BLaER1 (cell line): Measurements from ENCODE around the gene LPAR1.
"Not testable (repeated sequence)": the region's sequence is repeated elsewhere in the genome, so short reads cannot be mapped to it uniquely, and the experiment has no call there.

Source experiments
- H3K27ac ChIP-seq: shearing (Covaris generic); formaldehyde crosslinking; 2 replicates; pipeline ENCODE4 v1.8.1; 2022
- H3K27me3 ChIP-seq: shearing (Covaris generic); formaldehyde crosslinking; 2 replicates; pipeline ENCODE4 v1.8.1; 2022
- H3K36me3 ChIP-seq: shearing (Covaris generic); formaldehyde crosslinking; 2 replicates; pipeline ENCODE4 v1.8.1; 2022
- H3K4me1 ChIP-seq: shearing (Covaris generic); formaldehyde crosslinking; 2 replicates; pipeline ENCODE4 v1.8.1; 2022
- H3K4me2 ChIP-seq: shearing (Covaris generic); formaldehyde crosslinking; 2 replicates; pipeline ENCODE4 v1.8.1; 2022
- H3K4me3 ChIP-seq: shearing (Covaris generic); formaldehyde crosslinking; 2 replicates; pipeline ENCODE4 v1.8.1; 2022
- H3K9ac ChIP-seq: shearing (Covaris generic); formaldehyde crosslinking; 2 replicates; pipeline ENCODE4 v1.8.1; 2022
- H3K9me3 ChIP-seq: shearing (Covaris generic); formaldehyde crosslinking; 2 replicates; pipeline ENCODE4 v1.8.1; 2022
- H4K20me1 ChIP-seq: shearing (Covaris generic); formaldehyde crosslinking; 2 replicates; pipeline ENCODE4 v1.8.1; 2022
- Cebpa-rat ChIP-seq: shearing (Covaris generic); IDR thresholded peaks from 2 replicates; pipeline ENCODE4 v1.8.1; 2022

The LPAR1 gene

DNA sequence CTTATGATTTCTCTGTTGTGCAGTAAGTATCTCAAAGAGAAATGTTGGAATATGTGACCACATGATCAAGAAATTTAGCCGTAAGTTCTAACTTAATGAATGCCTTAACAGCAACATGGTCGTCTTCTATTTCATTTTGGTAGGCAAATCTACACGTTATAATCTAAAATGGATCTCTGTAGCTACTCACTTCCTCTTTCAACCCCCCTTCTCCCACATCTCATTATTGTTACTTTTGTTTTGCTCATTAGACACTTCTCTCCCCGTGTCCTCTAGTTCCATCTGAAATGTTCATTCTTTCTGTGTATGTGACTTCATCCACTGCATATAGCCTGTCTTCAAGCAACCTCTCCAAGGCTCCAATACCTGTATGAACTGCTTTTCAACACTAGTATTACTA is 27.1 kb upstream of the LPAR1 start:
- TF ChIP-seq Cebpa-rat: no peak
- no peaks in the 10 kb centered on the region for H3K36me3 ChIP-seq
- no peak overlapping the region for H3K4me3 ChIP-seq
- H3K4me2 ChIP-seq: no peak overlapping the region
- H3K9ac ChIP-seq: no peak overlapping the region
- no peak overlapping the region for H3K27ac ChIP-seq
- no peaks in the 10 kb centered on the region for H3K27me3 ChIP-seq
- no peaks in the 10 kb centered on the region for H3K9me3 ChIP-seq
- no peaks in the 10 kb centered on the region for H4K20me1 ChIP-seq
- no peaks in the 10 kb centered on the region for H3K4me1 ChIP-seq

DNA sequence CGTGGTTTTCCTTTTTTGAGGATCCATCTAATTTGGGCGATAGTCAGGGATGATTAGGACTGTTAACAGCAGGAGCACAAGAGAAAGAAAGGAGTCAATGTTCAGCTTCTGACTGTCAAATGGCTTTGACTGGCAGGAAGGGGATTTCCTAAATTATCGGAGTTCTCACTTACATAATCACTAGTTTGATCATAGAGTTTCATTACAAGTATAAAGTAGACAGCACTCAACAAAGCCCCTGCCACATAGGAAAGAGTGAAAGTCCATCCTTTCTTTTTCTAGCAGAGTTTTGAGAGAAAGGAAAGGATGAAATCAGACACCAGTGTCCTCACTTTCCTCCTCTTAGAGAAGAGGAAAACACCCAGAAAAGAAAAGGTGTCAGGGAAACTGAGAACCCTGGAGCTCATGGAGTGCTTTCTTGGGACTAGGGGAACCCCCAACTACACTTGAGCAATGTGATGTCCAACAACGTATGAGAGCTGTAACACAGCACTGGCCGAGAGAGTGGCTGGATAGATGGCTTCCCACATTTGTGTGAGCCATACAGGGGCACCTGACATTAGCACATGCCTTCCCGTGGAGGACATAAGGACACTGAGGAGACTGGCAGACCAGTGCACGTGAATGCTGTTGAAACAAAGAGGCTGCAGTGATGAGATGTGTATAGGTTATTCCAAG is 26.0 kb upstream of the LPAR1 start:
- no peak for TF ChIP-seq Cebpa-rat
- Histone ChIP-seq H3K4me1 (no peaks in the 10 kb centered on the region), H3K4me3 (no peak overlapping the region), H3K27me3 (no peaks in the 10 kb centered on the region), H4K20me1 (no peaks in the 10 kb centered on the region), H3K4me2 (no peak overlapping the region), H3K27ac (no peak overlapping the region), H3K36me3 (no peaks in the 10 kb centered on the region), H3K9ac (no peak overlapping the region), H3K9me3 (0 out of 2 replicates have a peak, but pooled peaks cover 7% of the 10 kb centered on the region)

DNA sequence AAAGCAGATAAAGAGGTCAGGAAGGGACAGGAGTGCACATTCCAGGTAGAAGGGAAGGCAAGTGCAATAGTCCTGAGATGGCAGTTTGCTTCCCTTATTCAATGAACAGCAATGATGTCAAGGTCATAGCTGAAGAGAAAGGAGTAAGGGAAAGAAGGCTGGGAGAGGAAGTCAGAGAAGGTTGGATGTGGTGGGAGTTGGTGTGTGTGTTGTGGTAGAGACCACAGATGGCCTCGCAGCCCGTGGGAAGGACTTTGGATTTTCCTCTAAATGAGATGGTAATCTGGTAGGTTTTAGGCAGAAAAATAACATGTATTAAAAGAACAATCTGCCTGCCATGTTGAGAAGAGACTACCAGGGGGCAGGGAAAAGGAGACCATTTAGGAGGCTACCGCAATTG is 25.1 kb upstream of the LPAR1 start:
- no peak overlapping the region for H3K27ac ChIP-seq
- 0 out of 2 replicates have a peak, but pooled peaks cover 7% of the 10 kb centered on the region for H3K9me3 ChIP-seq
- no peak overlapping the region for H3K9ac ChIP-seq
- H4K20me1 ChIP-seq: no peaks in the 10 kb centered on the region
- no peaks in the 10 kb centered on the region for H3K27me3 ChIP-seq
- no peaks in the 10 kb centered on the region for H3K4me1 ChIP-seq
- H3K36me3 ChIP-seq: no peaks in the 10 kb centered on the region
- no peak for TF ChIP-seq Cebpa-rat
- no peak overlapping the region for H3K4me3 ChIP-seq
- no peak overlapping the region for H3K4me2 ChIP-seq

DNA sequence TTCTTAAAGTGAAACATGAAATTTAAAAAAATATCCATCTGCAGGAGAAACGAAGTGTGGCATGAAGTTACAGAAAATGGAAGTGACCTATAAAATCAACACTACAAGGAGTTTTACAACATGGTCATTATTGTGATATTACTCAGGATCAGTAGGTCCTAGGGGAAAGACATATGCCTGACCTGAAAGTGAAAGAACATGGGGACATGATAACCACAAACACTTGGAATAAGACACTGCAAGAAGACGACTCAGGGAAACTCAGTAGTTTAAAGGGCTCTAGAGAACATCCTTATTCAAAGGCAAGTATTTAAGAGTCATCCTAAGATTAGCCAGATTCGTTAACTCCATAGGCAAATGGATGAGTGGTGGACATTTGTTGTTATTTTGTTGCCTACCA is 19.9 kb upstream of the LPAR1 start:
- Histone ChIP-seq H3K4me2 (no peak overlapping the region), H3K36me3 (no peaks in the 10 kb centered on the region), H4K20me1 (no peaks in the 10 kb centered on the region), H3K4me3 (no peak overlapping the region), H3K27me3 (no peaks in the 10 kb centered on the region), H3K4me1 (no peaks in the 10 kb centered on the region), H3K27ac (no peak overlapping the region), H3K9me3 (0 out of 2 replicates have a peak, but pooled peaks cover 7% of the 10 kb centered on the region), H3K9ac (no peak overlapping the region)
- no peak for TF ChIP-seq Cebpa-rat

DNA sequence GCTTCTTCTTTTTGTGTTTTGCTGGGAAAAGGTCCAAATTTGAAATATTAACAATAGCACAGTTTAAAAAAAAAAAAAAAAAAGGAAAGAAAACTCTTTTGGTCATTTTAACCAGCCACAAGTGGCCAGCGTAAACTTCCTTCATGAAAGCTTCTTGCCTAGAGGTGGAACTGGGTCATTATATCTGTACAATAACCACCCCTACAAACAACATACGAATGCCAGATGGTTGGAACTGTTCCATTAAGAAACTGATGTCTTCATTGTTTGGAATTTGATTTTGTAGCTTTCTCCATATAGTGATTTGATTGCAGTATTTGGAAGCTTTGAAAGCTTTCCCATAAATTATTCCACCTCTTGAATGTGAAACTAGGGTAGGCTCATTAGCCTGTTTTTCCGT is 18.3 kb upstream of the LPAR1 start:
- Histone ChIP-seq H3K27me3 (no peaks in the 10 kb centered on the region), H3K4me2 (no peak overlapping the region), H3K9me3 (0 out of 2 replicates have a peak, but pooled peaks cover 7% of the 10 kb centered on the region), H3K4me1 (no peaks in the 10 kb centered on the region), H3K27ac (no peak overlapping the region), H4K20me1 (no peaks in the 10 kb centered on the region), H3K36me3 (no peaks in the 10 kb centered on the region), H3K9ac (no peak overlapping the region), H3K4me3 (no peak overlapping the region)
- no peak for TF ChIP-seq Cebpa-rat

DNA sequence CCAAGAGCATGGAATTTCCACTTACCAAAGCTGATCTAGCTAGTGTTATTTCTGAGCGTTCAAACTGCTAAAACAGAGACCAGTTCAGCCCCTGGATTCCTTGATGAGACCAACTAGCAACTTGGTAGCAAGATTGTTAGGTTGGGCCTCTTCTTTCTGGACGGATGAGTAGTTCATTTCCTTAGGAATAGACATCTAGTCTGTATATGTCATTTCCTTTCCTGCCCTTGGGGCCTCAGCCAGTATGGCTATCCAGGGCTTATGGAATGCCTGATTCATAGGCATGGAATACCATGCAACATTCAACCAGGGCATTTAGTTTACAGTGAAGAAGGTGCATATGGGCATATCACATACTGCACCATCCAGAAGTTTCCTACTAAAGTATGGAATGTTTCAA is 14.5 kb upstream of the LPAR1 start:
- Histone ChIP-seq H3K36me3 (no peaks in the 10 kb centered on the region), H4K20me1 (no peaks in the 10 kb centered on the region), H3K4me3 (no peak overlapping the region), H3K4me1 (no peaks in the 10 kb centered on the region), H3K27me3 (no peaks in the 10 kb centered on the region), H3K27ac (no peak overlapping the region), H3K4me2 (no peak overlapping the region), H3K9me3 (no peaks in the 10 kb centered on the region), H3K9ac (no peak overlapping the region)
- TF ChIP-seq Cebpa-rat: no peak

DNA sequence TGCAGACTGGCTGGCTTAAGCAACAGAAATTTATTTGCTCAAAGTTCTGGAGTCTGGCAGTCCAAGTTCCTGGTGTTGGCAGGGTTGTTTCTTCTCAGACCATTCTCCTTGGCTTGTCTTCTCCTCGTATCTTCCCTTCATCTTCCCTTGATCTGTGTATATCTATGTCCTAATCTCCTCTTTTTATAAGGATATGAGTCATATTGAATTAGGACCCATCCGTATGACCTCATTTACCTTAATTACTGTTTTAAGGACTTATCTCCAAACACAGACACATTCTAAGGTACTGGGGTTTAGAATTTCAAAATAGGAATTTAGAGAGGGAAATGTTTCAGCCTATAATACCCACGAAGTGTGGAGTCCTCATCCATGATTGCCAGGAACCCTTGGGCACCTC is 13.1 kb upstream of the LPAR1 start:
- no peak for TF ChIP-seq Cebpa-rat
- H3K9ac ChIP-seq: no peak overlapping the region
- no peak overlapping the region for H3K4me2 ChIP-seq
- no peak overlapping the region for H3K4me3 ChIP-seq
- H3K36me3 ChIP-seq: no peaks in the 10 kb centered on the region
- no peak overlapping the region for H3K27ac ChIP-seq
- no peaks in the 10 kb centered on the region for H3K4me1 ChIP-seq
- H3K27me3 ChIP-seq: no peaks in the 10 kb centered on the region
- no peaks in the 10 kb centered on the region for H3K9me3 ChIP-seq
- no peaks in the 10 kb centered on the region for H4K20me1 ChIP-seq

DNA sequence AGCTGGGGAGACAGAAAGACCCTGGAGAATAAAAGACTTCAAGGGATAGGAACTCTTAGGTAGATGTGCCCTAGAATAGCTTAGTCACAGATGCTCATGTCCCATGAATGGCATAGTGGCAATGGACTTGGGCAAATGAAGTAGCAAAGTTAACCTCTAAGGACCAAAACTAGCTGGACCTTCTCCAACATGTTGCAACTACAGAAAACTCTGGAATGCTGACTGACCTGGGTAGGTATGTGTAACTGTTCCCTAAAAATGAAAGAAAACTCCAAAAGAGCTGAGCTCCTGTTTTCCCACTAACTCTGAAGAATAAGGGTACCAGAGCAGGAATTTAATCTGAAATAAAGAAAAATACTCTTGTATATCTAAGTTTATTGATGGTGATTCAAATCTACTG is 12.5 kb upstream of the LPAR1 start:
- Histone ChIP-seq H3K4me3 (no peak overlapping the region), H3K4me1 (no peaks in the 10 kb centered on the region), H3K9ac (no peak overlapping the region), H3K9me3 (no peaks in the 10 kb centered on the region), H3K27ac (no peak overlapping the region), H4K20me1 (no peaks in the 10 kb centered on the region), H3K27me3 (no peaks in the 10 kb centered on the region), H3K36me3 (no peaks in the 10 kb centered on the region), H3K4me2 (no peak overlapping the region)
- no peak for TF ChIP-seq Cebpa-rat

DNA sequence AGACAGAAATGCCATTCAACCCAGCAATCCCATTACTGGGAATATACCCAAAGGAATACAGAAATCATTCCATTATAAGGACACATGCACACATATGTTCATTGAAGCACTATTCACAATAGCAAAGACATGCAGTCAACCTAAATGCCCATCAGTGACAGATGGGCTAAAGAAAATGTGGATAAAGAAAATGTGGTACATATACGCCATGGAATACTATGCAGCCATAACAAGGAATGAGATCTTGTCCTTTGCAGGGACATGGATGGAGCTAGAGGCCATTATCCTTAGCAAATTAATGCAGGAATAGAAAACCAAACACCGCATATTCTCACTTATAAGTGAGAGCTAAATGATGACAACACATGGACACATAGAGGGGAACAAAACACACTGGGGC is 9.0 kb upstream of the LPAR1 start:
- H3K4me1 ChIP-seq, H3K9me3 ChIP-seq, H3K27me3 ChIP-seq, H3K4me3 ChIP-seq, H3K27ac ChIP-seq, H4K20me1 ChIP-seq, H3K4me2 ChIP-seq, H3K36me3 ChIP-seq, H3K9ac ChIP-seq: not testable (repeated sequence)

DNA sequence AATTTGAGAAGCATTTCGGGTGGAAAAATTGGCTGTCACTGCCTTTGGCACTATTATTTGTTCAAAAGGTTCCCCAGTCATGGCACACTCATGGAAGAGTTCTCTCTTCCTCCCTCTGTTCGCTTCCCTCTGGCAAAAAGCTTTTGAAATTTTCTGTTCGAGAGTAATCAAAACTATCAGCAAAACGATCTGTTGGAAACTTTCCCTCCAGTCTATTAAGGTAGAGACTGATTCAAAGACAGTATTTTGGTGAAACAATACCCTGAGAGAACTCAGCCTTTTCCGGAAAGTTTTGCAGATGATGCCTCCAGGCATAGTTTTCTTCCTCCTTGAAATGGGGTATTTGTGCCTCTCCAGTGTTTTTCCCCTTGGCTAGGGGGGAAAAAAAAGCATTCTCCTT is 3.6 kb upstream of the LPAR1 start:
- H3K4me2 ChIP-seq: no peak overlapping the region
- H3K4me1 ChIP-seq: peaks cover 8% of the 10 kb centered on the region; the same call in 1 of the 2 replicates
- H3K27me3 ChIP-seq: peaks cover 28% of the 10 kb centered on the region
- no peaks in the 10 kb centered on the region for H4K20me1 ChIP-seq
- H3K36me3 ChIP-seq: no peaks in the 10 kb centered on the region
- no peak overlapping the region for H3K27ac ChIP-seq
- peaks cover 7% of the 10 kb centered on the region; the same call in 1 of the 2 replicates for H3K9me3 ChIP-seq
- H3K4me3 ChIP-seq: no peak overlapping the region
- no peak for TF ChIP-seq Cebpa-rat
- H3K9ac ChIP-seq: no peak overlapping the region

DNA sequence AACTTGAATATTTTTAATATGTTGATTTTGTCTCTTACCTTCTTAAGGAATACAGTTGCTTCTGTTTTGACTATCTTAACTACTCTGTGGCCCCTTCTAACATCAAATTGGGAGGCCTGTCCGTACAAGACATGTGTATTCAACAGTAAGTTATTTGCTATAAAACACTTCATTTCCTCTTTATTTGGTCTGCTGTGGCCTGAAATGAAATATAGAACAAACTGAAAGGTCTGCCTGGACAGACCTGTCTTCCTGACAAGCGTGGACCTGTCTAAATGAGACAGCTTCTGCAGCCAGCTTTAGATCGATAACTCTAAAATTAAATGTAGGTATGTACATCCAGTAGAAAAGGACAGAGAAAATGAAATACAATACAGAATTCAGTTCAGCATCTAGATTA is 2.2 kb upstream of the LPAR1 start:
- no peak for TF ChIP-seq Cebpa-rat
- Histone ChIP-seq H3K27ac (no peak overlapping the region), H4K20me1 (no peaks in the 10 kb centered on the region), H3K4me1 (peaks cover 8% of the 10 kb centered on the region; the same call in 1 of the 2 replicates), H3K4me3 (no peak overlapping the region), H3K36me3 (no peaks in the 10 kb centered on the region), H3K27me3 (peaks cover 38% of the 10 kb centered on the region), H3K9me3 (peaks cover 7% of the 10 kb centered on the region; the same call in 1 of the 2 replicates), H3K9ac (no peak overlapping the region), H3K4me2 (no peak overlapping the region)
